HEK293 (cell line): ENCODE measurements around the gene MGAT4B.
A peak's percentile ranks its signal among the peaks of the same experiment; 100 is the strongest.

Source experiments
- CTCF ChIA-PET: fragments of 350-600 bp; formaldehyde crosslinking; extraction: SDS; loops from one replicate; lab custom pipeline; 2021; ENCODE audit warnings: antibody characterized with exemption; lab: Yijun Ruan, JAX
- POLR2A ChIA-PET: fragments of 300-600 bp; formaldehyde crosslinking; extraction: SDS; loops from one replicate; lab custom pipeline; 2020; ENCODE audit warnings: antibody characterized with exemption, inconsistent platforms; lab: Yijun Ruan, JAX
- H3K27ac ChIP-seq: fragments of 200-500 bp; sonication (Bioruptor generic); 2 replicates; pipeline ENCODE4 v1.5.1; 2014; ENCODE audit warnings: low read depth, low read length, control low read depth, inconsistent platforms; ENCODE audit errors: extremely low read depth
- H3K36me3 ChIP-seq, 2 experiments: fragments of 200-500 bp in 1 of 2; sonication (Bioruptor generic) in 1 of 2; 1 replicate in 1 of 2; 2 replicates in 1 of 2; pipeline ENCODE4 v1.5.1; 2014 to 2017; ENCODE audit warnings: inconsistent platforms in 2 of 2, low read length in 2 of 2; ENCODE audit not compliant: control insufficient read depth in 2 of 2, insufficient read depth in 1 of 2
- H3K4me1 ChIP-seq: fragments of 200-500 bp; sonication (Bioruptor generic); 2 replicates; pipeline ENCODE4 v1.5.1; 2014; ENCODE audit warnings: mild to moderate bottlenecking, low read length, inconsistent platforms; ENCODE audit not compliant: control insufficient read depth, insufficient read depth
- H3K4me3 ChIP-seq: 2 replicates; pipeline ENCODE4 v1.5.1; 2011; ENCODE audit warnings: low read depth, mild to moderate bottlenecking, control low read depth, low read length, moderate library complexity
- H3K9me3 ChIP-seq: fragments of 200-500 bp; sonication (Bioruptor generic); 2 replicates; pipeline ENCODE4 v1.5.1; 2014; ENCODE audit warnings: low read depth, low read length, inconsistent platforms; ENCODE audit not compliant: control insufficient read depth, insufficient read depth
- ATF2 ChIP-seq: fragments of 450-650 bp; formaldehyde crosslinking; IDR thresholded peaks from 2 replicates; pipeline ENCODE4 v1.5.1; 2016; ENCODE audit warnings: missing biosample characterization, missing genetic modification characterization, low read depth
- GLI4 ChIP-seq: fragments of 450-650 bp; formaldehyde crosslinking; IDR thresholded peaks from 2 replicates; pipeline ENCODE4 v1.5.1; 2016; ENCODE audit warnings: missing biosample characterization, missing genetic modification characterization
- KLF1 ChIP-seq: fragments of 450-650 bp; formaldehyde crosslinking; IDR thresholded peaks from 2 replicates; pipeline ENCODE4 v1.5.1; 2016; ENCODE audit warnings: missing biosample characterization, missing genetic modification characterization
- KLF17 ChIP-seq: fragments of 450-650 bp; formaldehyde crosslinking; IDR thresholded peaks from 2 replicates; pipeline ENCODE4 v1.5.1; 2016; ENCODE audit warnings: missing biosample characterization, missing genetic modification characterization
- MEIS1 ChIP-seq: sonication (generic); formaldehyde crosslinking; IDR thresholded peaks from 2 replicates; pipeline ENCODE4 v1.8.1; 2022; ENCODE audit warnings: missing genetic modification reagents, mild to moderate bottlenecking, borderline replicate concordance
- ZBTB1 ChIP-seq: fragments of 450-650 bp; formaldehyde crosslinking; IDR thresholded peaks from 2 replicates; pipeline ENCODE4 v1.5.1; 2016; ENCODE audit warnings: missing biosample characterization, missing genetic modification characterization
- ZBTB17 ChIP-seq: fragments of 450-650 bp; formaldehyde crosslinking; IDR thresholded peaks from 2 replicates; pipeline ENCODE4 v1.5.1; 2016; ENCODE audit warnings: missing biosample characterization, missing genetic modification characterization
- ZBTB20 ChIP-seq: fragments of 450-650 bp; formaldehyde crosslinking; IDR thresholded peaks from 2 replicates; pipeline ENCODE4 v1.5.1; 2016; ENCODE audit warnings: missing biosample characterization, missing genetic modification characterization
- ZBTB48 ChIP-seq: fragments of 450-650 bp; formaldehyde crosslinking; IDR thresholded peaks from 2 replicates; pipeline ENCODE4 v1.5.1; 2016; ENCODE audit warnings: missing biosample characterization, missing genetic modification characterization
- ZFHX2 ChIP-seq: fragments of 450-650 bp; formaldehyde crosslinking; conservative IDR thresholded peaks from 2 replicates; pipeline ENCODE4 v1.5.1; 2016; ENCODE audit warnings: missing biosample characterization, missing genetic modification characterization
- ZNF10 ChIP-seq: fragments of 450-650 bp; formaldehyde crosslinking; IDR thresholded peaks from 2 replicates; pipeline ENCODE4 v1.5.1; 2017; ENCODE audit warnings: missing biosample characterization, missing genetic modification characterization
- ZNF157 ChIP-seq: fragments of 450-650 bp; formaldehyde crosslinking; IDR thresholded peaks from 2 replicates; pipeline ENCODE4 v1.5.1; 2016; ENCODE audit warnings: missing biosample characterization, missing genetic modification characterization
- ZNF239 ChIP-seq: fragments of 450-650 bp; formaldehyde crosslinking; IDR thresholded peaks from 2 replicates; pipeline ENCODE4 v1.5.1; 2016; ENCODE audit warnings: missing biosample characterization, missing genetic modification characterization
- ZNF248 ChIP-seq: fragments of 450-650 bp; formaldehyde crosslinking; IDR thresholded peaks from 2 replicates; pipeline ENCODE4 v1.5.1; 2017; ENCODE audit warnings: missing biosample characterization, missing genetic modification characterization
- ZNF292 ChIP-seq: fragments of 450-650 bp; formaldehyde crosslinking; IDR thresholded peaks from 2 replicates; pipeline ENCODE4 v1.5.1; 2016; ENCODE audit warnings: low read depth, missing biosample characterization, missing genetic modification characterization, borderline replicate concordance
- ZNF302 ChIP-seq: fragments of 450-650 bp; formaldehyde crosslinking; IDR thresholded peaks from 2 replicates; pipeline ENCODE4 v1.5.1; 2016; ENCODE audit warnings: missing biosample characterization, missing genetic modification characterization, low read depth
- ZNF341 ChIP-seq: fragments of 450-650 bp; formaldehyde crosslinking; IDR thresholded peaks from 2 replicates; pipeline ENCODE4; 2016; ENCODE audit warnings: low read depth, missing biosample characterization, missing genetic modification characterization
- ZNF350 ChIP-seq: fragments of 450-650 bp; formaldehyde crosslinking; IDR thresholded peaks from 2 replicates; pipeline ENCODE4 v1.5.0; 2017; ENCODE audit warnings: missing biosample characterization, mild to moderate bottlenecking, missing genetic modification characterization
- ZNF398 ChIP-seq: fragments of 450-650 bp; formaldehyde crosslinking; IDR thresholded peaks from 2 replicates; pipeline ENCODE4 v1.5.1; 2017; ENCODE audit warnings: missing biosample characterization, missing genetic modification characterization
- ZNF473 ChIP-seq: fragments of 450-650 bp; formaldehyde crosslinking; IDR thresholded peaks from 2 replicates; pipeline ENCODE4 v1.5.1; 2017; ENCODE audit warnings: missing biosample characterization, missing genetic modification characterization
- ZNF488 ChIP-seq: fragments of 450-650 bp; formaldehyde crosslinking; IDR thresholded peaks from 2 replicates; pipeline ENCODE4 v1.5.1; 2016; ENCODE audit warnings: missing biosample characterization, missing genetic modification characterization
- ZNF510 ChIP-seq: fragments of 450-650 bp; formaldehyde crosslinking; IDR thresholded peaks from 2 replicates; pipeline ENCODE4 v1.5.1; 2018; ENCODE audit warnings: mild to moderate bottlenecking, missing genetic modification characterization, missing biosample characterization; ENCODE audit not compliant: insufficient replicate concordance
- ZNF514 ChIP-seq: fragments of 450-650 bp; formaldehyde crosslinking; IDR thresholded peaks from 2 replicates; pipeline ENCODE4 v1.5.1; 2016; ENCODE audit warnings: missing biosample characterization, missing genetic modification characterization
- ZNF549 ChIP-seq: fragments of 450-650 bp; IDR thresholded peaks from 2 replicates; pipeline ENCODE4 v1.5.1; 2018; ENCODE audit warnings: missing biosample characterization, missing genetic modification characterization, mild to moderate bottlenecking, inconsistent platforms, moderate library complexity
- ZNF600 ChIP-seq: fragments of 450-650 bp; formaldehyde crosslinking; IDR thresholded peaks from 2 replicates; pipeline ENCODE4 v1.5.1; 2016; ENCODE audit warnings: missing biosample characterization, missing genetic modification characterization
- ZNF610 ChIP-seq: fragments of 450-650 bp; formaldehyde crosslinking; IDR thresholded peaks from 2 replicates; pipeline ENCODE4 v1.5.1; 2016; ENCODE audit warnings: missing biosample characterization, missing genetic modification characterization, borderline replicate concordance
- ZNF654 ChIP-seq: fragments of 450-650 bp; formaldehyde crosslinking; IDR thresholded peaks from 2 replicates; pipeline ENCODE4 v1.5.1; 2016; ENCODE audit warnings: low read depth, missing biosample characterization, missing genetic modification characterization
- ZXDB ChIP-seq: fragments of 450-650 bp; formaldehyde crosslinking; IDR thresholded peaks from 2 replicates; pipeline ENCODE4 v1.5.1; 2016; ENCODE audit warnings: missing biosample characterization, missing genetic modification characterization

Gene MGAT4B

GRCh38 chr5:179795863-179796833, 10.5 kb downstream of the MGAT4B start (continued):
- peak; percentile 33 for TF ChIP-seq ZBTB17

- H3K27ac ChIP-seq = peak overlapping the region; percentile 85
- H3K4me1 ChIP-seq = no peaks in the 10 kb centered on the region
- peaks cover 0 to 36% of the 10 kb centered on the region in 2 experiments; a peak in 1 of 3 replicates for H3K36me3 ChIP-seq
- ChIA-PET CTCF (interaction anchor here (0.5 to 2.1 kb wide), 7 partner anchors 13 to 394 kb away, joined by 3 to 14 read pairs (median 3); no protein-coding TSS in a partner anchor), POLR2A (interaction anchor here (0.6 to 2.3 kb wide), 6 partner anchors 16 to 172 kb away, joined by 3 to 15 read pairs (median 5); partner anchors contain the start of genes HNRNPH1, MAML1 and SQSTM1)
- peak overlapping the region; percentile 65 for H3K4me3 ChIP-seq
- H3K9me3 ChIP-seq = no peaks in the 10 kb centered on the region
- TF ChIP-seq ZBTB1 = no peak
- no peak for TF ChIP-seq GLI4 (tag by site-specific recombination)
- TF ChIP-seq ATF2 (tag by site-specific recombination) = no peak
- TF ChIP-seq ZNF610 (tag by site-specific recombination) = no peak
- TF ChIP-seq ZNF510 = no peak
- peak; percentile 67 for TF ChIP-seq ZBTB20 (tag by site-specific recombination)
- no peak for TF ChIP-seq ZNF292 (tag by site-specific recombination)
- TF ChIP-seq MEIS1 (CRISPR knock-in tag) = no peak
- TF ChIP-seq ZNF248 (tag by site-specific recombination) = no peak
- TF ChIP-seq ZNF350 (tag by site-specific recombination) = no peak
- no peak for TF ChIP-seq ZNF549
- TF ChIP-seq ZNF488 (tag by site-specific recombination) = no peak
- no peak for TF ChIP-seq ZNF157
- TF ChIP-seq ZNF514 = no peak
- TF ChIP-seq ZNF302 (tag by site-specific recombination) = no peak
- no peak for TF ChIP-seq ZNF239 (tag by site-specific recombination)
- peak; percentile 82 for TF ChIP-seq ZBTB48 (tag by site-specific recombination)
- TF ChIP-seq KLF17 (tag by site-specific recombination) = 0 out of 2 replicates have a peak, but pooled peaks have one; percentile 18
- TF ChIP-seq ZNF398 = peak; percentile 49; the same call in 1 of the 2 replicates
- TF ChIP-seq ZNF654 (tag by site-specific recombination) = no peak
- peak; percentile 40 for TF ChIP-seq ZNF341 (tag by site-specific recombination)
- TF ChIP-seq ZXDB = peak; percentile 68
- TF ChIP-seq ZNF600 (tag by site-specific recombination) = no peak
- peak; percentile 74 for TF ChIP-seq ZFHX2 (tag by site-specific recombination)
- peak; percentile 17; the same call in 1 of the 2 replicates for TF ChIP-seq KLF1 (tag by site-specific recombination)
- TF ChIP-seq ZNF473 (tag by site-specific recombination) = no peak
- TF ChIP-seq ZNF10 (tag by site-specific recombination) = no peak
Observed at GRCh38 chr5:179795049-179795862, 11.4 kb downstream of the MGAT4B start.
